Parathyroid adenoma (tissue), 2 donors: ENCODE results near the gene SLC6A19.

ENCODE experiments used
- H2AFZ ChIP-seq: fragments of 300-600 bp; sonication (generic); one replicate; pipeline ENCODE4 v1.7.0; 2017; ENCODE audit warnings: antibody characterized with exemption, mild to moderate bottlenecking
- H3K27ac ChIP-seq: fragments of 300-600 bp; sonication (generic); one replicate; pipeline ENCODE4 v1.7.0; 2017
- H3K27me3 ChIP-seq: fragments of 300-600 bp; sonication (generic); one replicate; pipeline ENCODE4 v1.7.0; 2017; ENCODE audit warnings: low read length; ENCODE audit not compliant: control insufficient read depth, insufficient read depth
- H3K36me3 ChIP-seq: fragments of 300-600 bp; sonication (generic); one replicate; pipeline ENCODE4 v1.7.0; 2017; ENCODE audit warnings: low read length; ENCODE audit not compliant: control insufficient read depth, insufficient read depth
- H3K4me1 ChIP-seq: fragments of 300-600 bp; sonication (generic); one replicate; pipeline ENCODE4 v1.7.0; 2017; ENCODE audit warnings: control low read depth
- H3K4me2 ChIP-seq: fragments of 300-600 bp; sonication (generic); one replicate; pipeline ENCODE4 v1.7.0; 2017; ENCODE audit warnings: low read length
- H3K4me3 ChIP-seq: fragments of 300-600 bp; sonication (generic); one replicate; pipeline ENCODE4 v1.7.0; 2017; ENCODE audit warnings: low read depth, low read length
- H3K79me2 ChIP-seq: fragments of 300-600 bp; sonication (generic); one replicate; pipeline ENCODE4 v1.7.0; 2017; ENCODE audit warnings: control low read depth
- H3K9ac ChIP-seq: fragments of 300-600 bp; sonication (generic); one replicate; pipeline ENCODE4 v1.7.0; 2017; ENCODE audit warnings: mild to moderate bottlenecking
- H3K9me3 ChIP-seq: fragments of 300-600 bp; sonication (generic); one replicate; pipeline ENCODE4 v1.7.0; 2017; ENCODE audit warnings: low read length; ENCODE audit not compliant: control insufficient read depth
- TF ChIP-seq, protein P1 (sequence below): fragments of 300-600 bp; sonication (generic); IDR thresholded peaks from one replicate; pipeline ENCODE4 v1.7.0; 2017; ENCODE audit warnings: antibody characterized with exemption, mild to moderate bottlenecking
- donor health status: primary hyperparathyroidism.

SLC6A19 gene

DNA sequence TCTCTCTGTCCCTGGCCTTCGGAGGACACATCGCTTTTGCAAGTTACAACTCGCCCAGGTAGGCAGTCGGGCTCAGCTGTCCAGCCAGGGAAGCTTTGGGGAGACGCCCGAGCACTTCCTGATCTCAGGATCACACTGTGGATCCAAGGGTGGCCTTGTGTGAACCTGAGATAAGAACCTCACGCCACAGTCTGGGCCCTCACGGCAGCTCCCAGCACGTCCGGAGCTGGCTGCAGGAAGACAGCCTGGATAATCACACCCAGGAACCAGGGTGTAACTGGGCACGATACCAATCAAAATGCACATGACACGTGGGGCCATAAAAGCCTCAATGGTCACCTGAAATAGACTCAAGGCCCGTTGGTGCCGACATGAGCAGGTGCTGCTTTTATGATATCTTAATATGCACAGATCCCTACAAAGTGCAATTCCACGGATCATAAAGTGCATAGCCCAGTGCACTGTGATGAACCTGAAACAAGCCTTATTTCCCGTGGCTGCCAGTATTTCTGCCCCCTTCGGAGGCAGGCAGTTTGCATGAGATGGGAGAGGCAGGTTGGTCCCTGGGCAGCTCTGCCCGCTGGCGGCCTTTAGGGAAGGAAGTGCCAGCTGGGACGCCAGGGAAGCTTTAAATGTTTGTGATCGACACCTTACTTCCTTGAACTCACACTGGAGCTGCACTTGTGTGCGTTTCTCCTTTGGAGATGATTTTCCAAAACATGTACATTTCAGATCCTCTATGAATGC is 38.3 kb downstream of the SLC6A19 start:
- H3K27ac ChIP-seq: no peak overlapping the region
- TF ChIP-seq, protein P1, sequence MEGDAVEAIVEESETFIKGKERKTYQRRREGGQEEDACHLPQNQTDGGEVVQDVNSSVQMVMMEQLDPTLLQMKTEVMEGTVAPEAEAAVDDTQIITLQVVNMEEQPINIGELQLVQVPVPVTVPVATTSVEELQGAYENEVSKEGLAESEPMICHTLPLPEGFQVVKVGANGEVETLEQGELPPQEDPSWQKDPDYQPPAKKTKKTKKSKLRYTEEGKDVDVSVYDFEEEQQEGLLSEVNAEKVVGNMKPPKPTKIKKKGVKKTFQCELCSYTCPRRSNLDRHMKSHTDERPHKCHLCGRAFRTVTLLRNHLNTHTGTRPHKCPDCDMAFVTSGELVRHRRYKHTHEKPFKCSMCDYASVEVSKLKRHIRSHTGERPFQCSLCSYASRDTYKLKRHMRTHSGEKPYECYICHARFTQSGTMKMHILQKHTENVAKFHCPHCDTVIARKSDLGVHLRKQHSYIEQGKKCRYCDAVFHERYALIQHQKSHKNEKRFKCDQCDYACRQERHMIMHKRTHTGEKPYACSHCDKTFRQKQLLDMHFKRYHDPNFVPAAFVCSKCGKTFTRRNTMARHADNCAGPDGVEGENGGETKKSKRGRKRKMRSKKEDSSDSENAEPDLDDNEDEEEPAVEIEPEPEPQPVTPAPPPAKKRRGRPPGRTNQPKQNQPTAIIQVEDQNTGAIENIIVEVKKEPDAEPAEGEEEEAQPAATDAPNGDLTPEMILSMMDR: no peak
- no peaks in the 10 kb centered on the region for H3K4me1 ChIP-seq
- H3K4me2 ChIP-seq: no peak overlapping the region
- H3K4me3 ChIP-seq: no peak overlapping the region
- H3K27me3 ChIP-seq: no peaks in the 10 kb centered on the region
- H3K79me2 ChIP-seq: no peaks in the 10 kb centered on the region
- H3K9ac ChIP-seq: no peak overlapping the region
- no peaks in the 10 kb centered on the region for H3K9me3 ChIP-seq
- H2AFZ ChIP-seq: no peak overlapping the region
- H3K36me3 ChIP-seq: no peaks in the 10 kb centered on the region

DNA sequence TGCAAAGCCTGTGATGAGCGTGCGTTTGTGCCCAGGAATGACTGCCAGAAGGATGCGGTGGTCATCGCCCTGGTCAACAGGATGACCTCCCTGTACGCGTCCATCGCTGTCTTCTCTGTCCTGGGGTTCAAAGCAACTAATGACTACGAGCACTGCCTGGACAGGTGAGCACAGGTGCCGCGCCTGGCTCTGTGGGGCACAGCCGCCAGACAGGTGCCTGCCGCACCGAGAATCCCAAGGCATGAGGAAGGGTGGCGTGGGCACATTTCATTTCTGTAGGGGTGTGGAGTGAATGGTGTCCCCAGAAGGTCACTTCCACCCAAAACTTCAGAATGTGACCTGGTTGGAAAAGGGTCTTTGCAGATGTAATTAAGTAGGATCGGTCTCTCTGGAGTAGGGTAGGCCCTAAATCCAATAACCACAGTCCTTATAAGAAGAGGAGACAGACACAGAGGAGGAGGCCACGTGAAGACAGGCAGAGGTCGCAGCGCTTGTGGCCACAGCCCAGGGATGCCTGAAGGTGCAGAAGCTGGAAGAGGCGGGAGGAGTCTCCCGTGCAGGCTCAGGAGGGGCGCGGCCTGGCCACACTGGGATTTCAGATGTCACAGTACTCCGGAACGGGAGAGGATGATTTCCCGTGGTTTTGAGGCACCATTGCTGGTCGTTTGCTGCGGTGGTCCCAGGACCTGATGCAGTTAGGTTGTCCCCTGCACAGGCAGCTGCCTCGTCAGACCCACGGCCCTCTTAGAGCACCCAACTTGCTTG is 39.3 kb downstream of the SLC6A19 start:
- Histone ChIP-seq H3K27ac (no peak overlapping the region), H3K4me3 (no peak overlapping the region)

DNA sequence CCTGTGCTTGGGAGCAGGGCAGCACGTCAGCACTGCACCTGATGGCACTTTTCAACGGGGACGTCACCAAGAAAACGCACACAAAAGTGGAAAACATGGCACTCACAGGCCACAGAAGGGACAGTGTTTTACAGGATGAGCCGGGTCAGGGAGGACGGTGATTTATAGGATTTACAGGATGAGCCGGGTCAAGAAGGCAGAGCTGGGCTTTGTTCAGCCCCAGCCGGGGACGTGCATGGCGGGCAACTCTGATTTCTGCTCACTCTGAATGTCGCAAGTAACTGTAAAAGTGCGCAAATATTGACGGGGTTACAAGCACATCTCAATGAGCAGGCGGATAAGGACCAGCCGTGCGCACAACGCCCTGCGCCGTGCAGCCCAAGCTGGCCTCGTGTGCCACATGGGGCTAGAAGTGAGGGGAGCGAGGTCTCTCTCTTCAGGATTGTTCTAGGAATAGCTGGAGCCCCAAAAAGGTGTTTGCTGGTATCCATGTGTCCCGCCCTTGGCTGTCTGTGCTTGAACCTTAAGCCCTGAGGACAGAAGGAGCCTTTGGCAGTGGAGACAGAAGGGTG is 40.2 kb downstream of the SLC6A19 start:
- H3K79me2 ChIP-seq: no peaks in the 10 kb centered on the region
- H2AFZ ChIP-seq: no peak overlapping the region
- TF ChIP-seq, protein P1: no peak
- no peak overlapping the region for H3K4me3 ChIP-seq
- H3K27me3 ChIP-seq: no peaks in the 10 kb centered on the region
- H3K9me3 ChIP-seq: no peaks in the 10 kb centered on the region
- no peaks in the 10 kb centered on the region for H3K4me1 ChIP-seq
- no peaks in the 10 kb centered on the region for H3K36me3 ChIP-seq
- H3K27ac ChIP-seq: no peak overlapping the region
- H3K4me2 ChIP-seq: no peak overlapping the region
- H3K9ac ChIP-seq: no peak overlapping the region

More for the DNA sequence above, 39.3 kb downstream of the SLC6A19 start:
- TF ChIP-seq, protein P1: no peak
- H3K27me3 ChIP-seq: no peaks in the 10 kb centered on the region
- H3K9ac ChIP-seq: no peak overlapping the region
- no peaks in the 10 kb centered on the region for H3K36me3 ChIP-seq
- H2AFZ ChIP-seq: no peak overlapping the region
- H3K9me3 ChIP-seq: no peaks in the 10 kb centered on the region
- no peak overlapping the region for H3K4me2 ChIP-seq
- H3K4me1 ChIP-seq: no peaks in the 10 kb centered on the region
- no peaks in the 10 kb centered on the region for H3K79me2 ChIP-seq

DNA sequence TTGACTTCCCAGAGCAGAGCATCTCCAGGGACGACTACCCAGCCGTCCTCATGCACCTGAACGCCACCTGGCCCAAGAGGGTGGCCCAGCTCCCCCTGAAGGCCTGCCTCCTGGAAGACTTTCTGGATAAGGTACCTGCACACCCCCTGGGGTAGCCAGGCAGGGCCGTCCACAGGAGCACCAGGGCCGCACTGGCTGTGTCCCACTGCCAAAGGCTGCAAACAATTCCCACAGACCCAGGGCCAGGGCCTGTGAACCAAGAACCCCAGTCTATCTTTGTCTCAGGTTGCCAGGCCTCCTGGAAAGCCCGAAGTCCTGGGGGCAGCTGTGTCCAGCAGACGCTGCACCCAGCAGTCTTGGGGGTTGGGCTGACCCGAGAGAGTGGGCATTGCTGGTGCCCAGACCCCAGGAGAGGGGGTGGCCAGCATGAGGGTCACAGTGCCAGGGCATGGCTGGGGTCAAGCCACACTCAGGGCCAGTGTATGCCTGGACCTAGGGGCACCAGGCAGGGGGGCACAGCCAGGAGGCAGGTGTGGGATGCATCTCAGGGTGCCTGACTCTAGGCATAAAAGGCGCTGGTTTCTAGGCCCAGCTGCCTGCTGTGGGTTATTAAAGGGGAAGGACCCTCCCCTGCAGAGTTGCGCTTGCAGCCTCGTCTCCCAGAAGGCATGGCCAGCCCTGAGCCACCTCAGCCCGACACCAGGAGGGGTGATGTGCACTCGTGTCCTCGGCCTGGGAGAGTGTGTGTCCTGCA is 41.5 kb downstream of the SLC6A19 start:
- H3K9ac ChIP-seq: no peak overlapping the region
- H3K27me3 ChIP-seq: no peaks in the 10 kb centered on the region
- TF ChIP-seq, protein P1: no peak
- H3K4me1 ChIP-seq: no peaks in the 10 kb centered on the region
- H3K4me3 ChIP-seq: no peak overlapping the region
- no peak overlapping the region for H3K4me2 ChIP-seq
- H3K79me2 ChIP-seq: no peaks in the 10 kb centered on the region
- H3K9me3 ChIP-seq: no peaks in the 10 kb centered on the region
- no peak overlapping the region for H3K27ac ChIP-seq
- no peak overlapping the region for H2AFZ ChIP-seq
- no peaks in the 10 kb centered on the region for H3K36me3 ChIP-seq
